HuH-7.5 (cell line): ENCODE data around the gene RBM39.
"Not testable (repeated sequence)": the region's sequence is repeated elsewhere in the genome, so short reads cannot be mapped to it uniquely, and the experiment has no call there.

Source experiments
- DNase-seq: peaks from one replicate; pipeline ENCODE4 v3.0.0; 2011; ENCODE audit warnings: low spot score

Gene RBM39

DNA sequence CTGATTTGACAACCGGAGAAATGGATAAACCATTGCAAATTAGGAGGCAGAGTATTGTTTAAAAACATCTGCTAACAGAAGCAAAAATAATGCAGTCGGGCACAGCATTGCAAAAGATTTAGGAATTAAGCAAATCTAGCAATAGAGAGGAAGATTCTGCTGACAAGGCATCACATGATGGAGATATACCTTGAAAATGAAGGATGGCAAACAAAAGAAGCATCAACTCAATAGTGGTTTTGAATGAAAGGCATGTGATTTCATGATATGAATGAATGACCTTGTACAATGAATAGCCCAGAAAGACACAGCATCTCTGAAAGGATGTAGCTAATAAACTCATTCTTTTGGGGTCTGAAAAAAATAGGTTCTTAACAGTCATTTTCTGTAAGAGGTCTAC is 8.6 kb upstream of the RBM39 start:
- DNase-seq, result no peak

DNA sequence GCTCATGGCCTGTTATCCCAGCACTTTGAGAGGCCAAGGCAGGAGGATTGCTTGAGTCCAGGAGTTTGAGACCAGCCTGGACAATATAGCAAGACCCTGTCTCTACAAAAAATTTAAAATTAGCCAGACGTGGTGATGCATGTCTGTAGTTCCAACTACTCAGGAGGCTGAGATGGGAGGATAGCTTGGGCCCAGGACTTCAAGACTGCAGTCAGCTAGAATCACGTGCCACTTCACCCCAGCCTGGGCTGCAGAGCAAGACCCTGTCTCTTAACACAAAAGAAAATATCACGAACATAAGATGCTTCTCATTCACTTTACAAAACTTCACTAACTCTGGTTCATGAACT is 2.4 kb upstream of the RBM39 start:
- DNase-seq, result not testable (repeated sequence)

DNA sequence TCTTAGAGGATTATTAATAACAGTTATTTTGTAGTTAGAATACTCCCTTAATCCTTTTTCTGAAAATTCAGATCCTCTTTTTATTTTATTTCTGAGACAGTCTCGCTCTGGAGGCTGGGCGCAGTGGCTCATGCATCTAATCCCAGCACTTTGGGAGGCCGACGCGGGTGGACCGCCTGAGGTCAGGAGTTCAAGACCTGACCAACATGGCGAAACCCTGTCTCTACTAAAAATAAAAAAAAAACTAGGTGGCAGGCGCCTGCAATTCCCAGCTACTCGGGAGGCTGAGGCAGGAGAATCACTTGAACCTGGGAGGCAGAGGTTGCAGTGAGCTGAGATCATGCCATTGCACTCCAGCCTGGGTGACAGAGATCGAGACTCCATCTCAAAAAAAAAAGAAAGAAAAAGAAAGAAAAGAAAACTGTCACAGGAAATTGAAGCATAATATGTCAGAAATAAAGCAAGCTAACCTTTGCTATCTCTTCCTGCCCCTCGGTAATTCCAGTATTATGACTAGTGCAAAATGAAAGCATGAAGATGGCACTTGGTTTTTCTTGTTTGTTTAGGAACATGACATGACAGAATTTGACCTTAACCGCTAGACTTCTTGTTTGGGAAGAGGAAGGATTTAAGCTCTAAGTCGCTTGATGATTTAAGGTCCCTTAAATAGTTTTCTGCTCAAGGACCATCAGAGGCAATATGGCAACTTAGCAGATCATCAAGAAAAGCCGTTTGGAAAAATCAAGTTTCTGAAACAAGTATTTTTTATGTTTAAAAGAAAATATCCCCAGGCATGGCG is 1.8 kb upstream of the RBM39 start:
- no peak for DNase-seq

DNA sequence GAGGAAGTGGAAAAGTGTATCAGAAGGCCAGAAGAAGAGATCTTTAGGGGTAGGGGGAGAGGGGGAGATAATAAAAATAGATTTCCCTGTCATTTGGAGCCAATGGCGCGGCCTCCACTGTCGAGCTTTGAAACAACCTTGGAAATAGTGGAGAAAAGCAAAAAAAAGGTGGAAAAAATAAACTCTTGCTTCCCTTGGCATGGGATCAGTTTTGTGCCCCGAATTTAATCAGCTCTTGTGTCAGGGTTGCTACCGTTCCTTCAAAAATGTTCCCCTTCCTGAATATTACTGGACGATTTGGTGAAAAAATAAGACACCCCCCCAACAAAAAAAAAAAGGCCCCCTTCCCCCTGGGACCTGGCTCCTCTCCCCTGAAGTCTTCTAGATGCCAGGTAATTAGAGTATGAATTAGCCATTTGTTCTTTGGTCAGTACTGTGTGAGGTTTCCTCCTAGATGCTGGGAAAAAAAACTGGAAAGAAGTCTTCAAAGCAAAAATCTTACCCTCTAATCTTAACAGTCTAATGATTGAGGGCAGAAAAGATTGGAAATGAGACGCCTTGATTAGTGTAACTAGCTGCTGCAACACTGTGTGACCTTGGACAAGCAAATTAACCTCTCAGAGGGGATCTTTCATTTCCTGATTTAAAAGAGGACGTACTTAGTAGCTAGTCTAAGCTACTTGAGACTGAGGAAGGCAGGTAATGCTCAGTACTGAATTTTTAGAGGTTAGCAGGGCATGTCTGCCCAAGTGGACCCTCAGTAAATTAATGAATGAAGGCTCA is 872 bp upstream of the RBM39 start:
- DNase-seq, result no peak

DNA sequence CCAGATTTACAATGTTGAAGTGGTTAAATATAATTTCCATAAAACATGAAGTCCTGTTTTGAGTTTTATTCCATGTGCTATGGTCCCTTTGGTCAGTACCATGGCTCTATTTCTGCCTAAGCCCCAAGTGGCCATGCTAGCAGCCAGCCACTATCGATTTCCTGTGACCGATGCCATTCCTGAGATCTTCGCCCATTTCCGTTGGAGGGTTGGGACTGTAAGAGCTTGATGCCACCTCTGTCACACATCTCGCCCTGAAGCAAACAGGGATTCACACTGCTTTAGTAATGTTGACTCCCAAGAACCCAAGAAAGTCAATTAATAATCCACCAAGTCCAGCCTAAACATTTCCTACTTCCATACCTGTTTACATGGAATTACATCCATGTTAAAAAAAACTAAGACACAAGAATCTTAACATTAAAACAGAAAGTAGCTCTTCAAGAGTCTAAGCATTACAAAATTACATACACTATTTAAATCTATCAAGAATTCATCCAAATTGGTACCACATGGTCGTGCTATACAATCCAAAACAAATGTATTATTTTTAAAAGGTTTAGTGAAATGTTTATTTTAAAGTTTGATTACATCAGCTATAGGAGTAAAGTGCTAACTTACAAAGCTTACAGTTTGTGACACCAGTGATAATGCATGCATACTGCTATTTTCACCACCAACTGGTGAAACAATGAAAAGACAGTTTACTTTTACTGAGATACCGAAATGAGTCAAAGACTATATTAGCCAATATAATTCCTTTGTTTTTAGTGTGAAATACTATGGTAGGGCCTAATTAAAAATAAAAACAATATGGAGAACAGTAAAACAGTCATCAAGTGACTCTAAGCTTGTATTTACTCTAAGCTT is 2.5 kb downstream of the RBM39 start:
- no peak for DNase-seq

DNA sequence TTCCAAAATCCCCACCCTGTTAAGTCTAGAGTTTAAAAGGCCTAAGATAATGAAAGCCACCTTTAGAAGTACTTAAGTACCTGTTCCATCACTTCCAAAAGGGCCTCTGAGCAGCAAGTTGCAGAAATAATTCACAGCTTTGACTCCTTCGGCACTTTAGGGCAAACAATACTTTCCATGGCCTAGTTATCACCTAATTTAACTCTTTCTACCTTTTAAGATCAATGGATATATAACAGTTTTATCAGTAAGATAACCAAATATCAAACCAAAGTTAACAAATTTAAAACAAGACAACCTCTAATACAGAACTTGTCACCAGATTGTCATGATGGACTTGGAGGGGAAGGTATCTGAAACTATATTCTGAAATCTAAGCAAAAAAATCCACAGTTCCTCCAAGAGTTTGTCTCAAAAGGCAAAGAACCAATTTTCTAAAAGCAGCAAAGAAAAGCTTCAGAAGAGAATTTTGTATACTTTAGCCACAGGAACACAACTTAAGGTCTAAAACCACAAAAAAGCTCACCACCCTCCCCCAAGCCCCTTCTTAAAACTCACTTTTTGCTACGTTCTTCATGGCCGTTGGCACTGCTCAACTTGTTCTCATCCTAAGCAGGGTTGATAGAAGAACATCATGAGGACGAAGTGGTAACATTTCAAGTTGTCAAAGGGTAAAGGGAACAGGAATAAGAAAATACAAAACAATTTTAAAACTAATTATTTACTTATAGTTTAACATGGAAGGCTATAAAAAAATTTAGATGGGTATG is 3.5 kb downstream of the RBM39 start:
- no peak for DNase-seq

DNA sequence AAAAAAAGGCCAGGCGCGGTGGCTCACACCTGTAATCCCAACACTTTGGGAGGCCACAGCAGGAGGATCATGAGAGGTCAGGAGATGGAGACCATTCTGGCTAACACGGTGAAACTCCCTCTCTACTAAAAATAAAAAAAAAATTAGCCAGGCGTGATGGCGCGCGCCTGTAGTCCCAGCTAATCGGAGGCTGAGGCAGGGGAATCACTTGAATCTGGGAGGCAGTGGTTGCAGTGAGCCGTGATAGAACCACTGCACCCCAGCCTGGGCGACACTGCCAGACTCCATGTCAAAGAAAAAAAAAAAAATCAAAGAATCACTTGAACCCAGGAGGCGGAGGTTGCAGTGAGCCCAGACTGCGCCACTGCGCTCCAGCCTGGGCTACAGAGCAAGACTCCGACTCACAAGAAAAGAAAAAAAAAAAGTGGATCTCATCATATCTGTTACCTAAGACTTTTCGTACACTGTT is 4.2 kb downstream of the RBM39 start:
- no peak for DNase-seq

DNA sequence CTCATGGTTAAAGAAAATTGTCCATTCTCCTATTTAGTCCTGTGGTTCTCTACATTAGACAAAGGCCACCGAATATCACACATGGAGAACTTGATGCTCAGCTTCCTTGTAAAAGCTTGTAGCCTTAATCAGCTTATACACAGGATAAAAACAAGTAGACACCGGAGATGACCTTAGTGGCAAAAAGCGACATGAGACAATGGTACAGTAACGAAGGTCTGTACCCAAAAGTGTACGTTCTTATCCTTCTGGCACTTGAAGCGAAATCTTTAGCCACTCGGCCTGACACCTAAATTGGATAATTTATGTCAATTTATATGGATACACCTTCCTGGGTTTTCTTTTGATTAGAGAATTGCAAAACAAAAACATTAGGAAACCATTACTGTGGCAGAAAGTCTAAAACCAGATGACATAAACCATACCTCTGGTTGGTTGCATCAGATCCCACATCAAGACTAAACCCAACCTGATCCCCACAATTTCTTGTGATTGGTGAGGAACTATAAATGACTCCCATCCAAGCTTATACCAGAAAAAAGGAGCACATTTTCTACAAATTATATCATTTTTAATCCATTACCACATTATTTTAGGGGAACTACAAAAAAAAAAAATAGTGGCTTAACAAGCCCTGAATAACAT is 6.1 kb downstream of the RBM39 start:
- DNase-seq, result no peak

DNA sequence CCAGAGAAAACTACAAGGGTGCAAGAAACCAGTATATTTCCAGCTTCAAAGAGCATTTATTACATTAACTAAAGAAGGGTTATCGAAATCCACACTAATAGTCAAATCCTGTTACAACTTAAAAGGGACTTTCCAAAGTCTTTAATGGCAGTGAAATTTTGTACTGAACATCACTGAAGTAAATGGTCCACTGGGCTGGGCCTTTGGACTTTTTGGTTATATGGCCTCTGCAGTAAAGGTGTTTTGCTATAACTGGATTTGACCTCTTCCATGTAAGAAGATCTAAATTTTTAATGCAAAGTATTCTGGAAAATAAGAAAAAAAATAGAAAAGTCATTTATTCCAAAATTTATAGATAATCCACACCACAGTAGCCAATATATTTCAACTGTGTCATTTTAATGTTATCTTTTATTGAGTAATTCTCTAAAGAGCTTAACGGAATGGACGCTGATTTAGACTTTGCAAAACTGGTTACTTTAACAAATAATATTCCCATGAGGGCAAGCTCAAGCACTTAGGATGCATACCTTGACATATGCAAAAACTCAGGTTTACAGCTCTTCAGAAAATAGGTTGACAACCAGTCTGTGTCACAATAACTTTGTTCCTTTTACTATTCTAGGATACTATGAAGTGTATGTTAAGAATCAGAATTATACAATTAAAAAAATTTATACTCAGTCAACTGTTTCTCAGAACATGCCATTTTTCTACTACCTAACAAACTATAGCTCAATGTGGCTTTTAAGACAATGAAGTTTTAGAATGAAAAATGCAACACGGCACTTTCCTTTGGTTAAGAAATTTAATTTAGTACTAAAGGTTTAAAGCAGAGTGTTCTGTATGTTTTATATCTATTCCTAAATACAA is 7.0 kb downstream of the RBM39 start:
- DNase-seq, result no peak

DNA sequence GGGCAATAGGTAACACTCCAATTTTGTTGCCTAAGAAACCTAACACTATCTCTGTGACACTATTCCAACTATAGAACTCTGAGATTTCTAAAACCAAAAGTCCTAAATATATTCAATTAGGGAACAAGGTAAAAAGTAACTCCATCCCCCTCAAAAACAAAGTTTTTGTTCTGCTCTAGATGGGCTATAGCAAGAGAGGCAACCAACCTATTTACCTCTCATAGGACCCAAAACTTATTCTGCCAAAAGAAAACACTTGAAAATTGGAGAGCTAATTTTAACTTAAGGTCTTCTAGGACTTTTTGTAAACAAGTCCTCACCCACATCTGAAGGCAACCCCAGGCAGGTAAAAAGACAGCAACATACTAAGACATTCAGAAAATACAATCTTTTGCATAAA is 7.7 kb downstream of the RBM39 start:
- DNase-seq, result no peak

DNA sequence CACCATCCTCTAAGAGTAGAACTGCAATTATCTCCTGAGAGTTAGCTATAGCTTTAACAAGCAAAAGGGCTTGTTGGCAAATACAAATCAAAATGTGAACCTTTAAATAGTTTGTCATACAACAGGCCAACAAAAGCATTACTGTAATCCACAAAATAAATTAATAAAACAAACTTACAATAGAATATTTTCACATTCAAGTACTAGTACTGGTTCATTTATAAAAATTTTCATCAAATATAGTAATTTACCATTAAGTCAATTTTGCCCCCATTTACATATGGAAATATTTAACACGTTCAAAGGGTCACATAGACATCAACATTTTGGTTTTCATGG is 9.4 kb downstream of the RBM39 start:
- no peak for DNase-seq

DNA sequence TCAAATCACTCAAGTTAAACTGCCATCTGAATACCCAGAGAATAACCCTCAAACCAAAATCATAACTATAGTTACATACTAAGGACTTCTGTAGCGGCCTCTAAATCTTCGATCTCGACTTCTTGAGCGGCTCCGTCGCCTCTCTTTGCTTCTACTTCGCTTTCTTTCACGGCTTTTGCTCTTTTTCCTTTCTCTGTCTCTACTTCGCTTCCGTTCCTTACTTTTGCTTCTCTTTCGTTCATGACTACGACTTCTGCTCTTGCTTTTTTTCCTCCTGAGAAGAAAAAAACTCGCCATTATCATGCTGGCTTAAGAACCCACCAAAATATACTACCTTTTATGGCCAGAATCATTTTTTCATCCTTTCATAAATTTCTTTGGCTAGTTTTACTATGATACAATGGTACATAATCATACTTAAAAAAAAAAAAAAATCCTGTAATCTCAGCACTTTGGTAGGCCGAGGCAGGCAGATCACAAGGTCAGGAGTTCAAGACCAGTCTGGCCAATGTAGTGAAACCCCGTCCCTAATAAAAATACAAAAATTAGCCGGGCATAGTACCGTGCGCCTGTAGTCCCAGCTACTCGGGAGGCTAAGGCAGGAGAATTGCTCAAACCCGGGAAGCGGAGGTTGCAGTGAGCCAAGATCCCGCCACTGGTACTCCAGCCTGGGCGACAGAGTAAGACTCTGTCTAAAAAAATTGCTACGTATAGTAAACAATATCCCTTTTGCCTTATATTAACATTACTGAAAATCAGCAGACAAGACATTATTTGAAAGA is 10.0 kb downstream of the RBM39 start:
- DNase-seq, result no peak

DNA sequence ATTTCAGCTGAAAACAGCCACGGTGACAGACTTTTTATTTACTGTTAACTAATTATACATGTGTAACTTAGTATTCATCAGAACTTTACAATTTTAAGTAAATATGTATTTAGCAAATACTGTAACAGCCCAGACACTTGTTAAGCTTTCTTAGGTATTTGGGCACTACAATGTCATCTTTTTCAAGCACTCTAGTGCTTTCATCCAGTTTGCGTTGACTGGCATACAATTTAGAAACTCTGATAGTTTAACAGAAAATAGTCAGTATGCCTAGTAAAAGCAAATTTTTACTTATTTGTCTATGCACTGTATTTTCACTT is 10.6 kb downstream of the RBM39 start:
- DNase-seq, result no peak

DNA sequence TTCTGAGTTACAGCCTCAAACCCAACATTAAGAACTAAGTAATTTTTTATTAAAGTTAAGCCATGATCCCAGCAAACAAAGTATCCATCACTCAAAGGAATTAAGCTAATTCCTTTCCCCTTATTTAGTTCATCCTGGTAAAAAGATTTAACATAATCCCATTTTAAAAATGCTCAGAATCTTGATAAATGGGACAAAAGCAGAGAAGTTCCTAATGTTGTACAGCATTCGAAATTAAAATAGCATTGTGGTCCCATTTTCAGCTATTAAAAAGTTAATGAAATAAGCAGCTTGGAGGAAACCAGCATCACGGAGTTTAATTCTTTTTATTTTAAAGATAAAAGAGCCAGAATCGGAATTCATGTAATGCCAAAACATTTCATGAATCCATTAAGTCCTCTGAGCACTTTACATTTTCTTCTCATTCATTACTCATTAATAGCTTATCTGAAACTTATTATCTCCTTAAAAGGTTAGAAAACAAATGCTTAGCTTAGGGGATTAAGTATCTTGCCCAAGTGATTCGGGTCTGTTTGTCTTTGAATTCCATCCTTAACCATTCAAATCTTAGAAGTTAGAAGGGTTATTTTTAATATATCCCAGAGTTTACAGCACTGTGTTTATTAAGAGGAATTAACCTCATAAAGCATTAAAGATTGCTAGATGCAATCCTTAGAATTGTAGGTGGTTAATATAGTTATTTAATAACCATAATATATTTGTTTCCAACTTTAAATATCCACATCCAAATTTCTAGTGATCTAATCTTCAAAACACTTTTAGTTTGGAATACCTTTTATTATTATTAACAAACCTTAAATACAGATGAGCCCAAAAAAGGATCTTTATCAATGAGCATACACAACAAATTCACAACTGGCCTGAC is 11.2 kb downstream of the RBM39 start:
- DNase-seq, result no peak

DNA sequence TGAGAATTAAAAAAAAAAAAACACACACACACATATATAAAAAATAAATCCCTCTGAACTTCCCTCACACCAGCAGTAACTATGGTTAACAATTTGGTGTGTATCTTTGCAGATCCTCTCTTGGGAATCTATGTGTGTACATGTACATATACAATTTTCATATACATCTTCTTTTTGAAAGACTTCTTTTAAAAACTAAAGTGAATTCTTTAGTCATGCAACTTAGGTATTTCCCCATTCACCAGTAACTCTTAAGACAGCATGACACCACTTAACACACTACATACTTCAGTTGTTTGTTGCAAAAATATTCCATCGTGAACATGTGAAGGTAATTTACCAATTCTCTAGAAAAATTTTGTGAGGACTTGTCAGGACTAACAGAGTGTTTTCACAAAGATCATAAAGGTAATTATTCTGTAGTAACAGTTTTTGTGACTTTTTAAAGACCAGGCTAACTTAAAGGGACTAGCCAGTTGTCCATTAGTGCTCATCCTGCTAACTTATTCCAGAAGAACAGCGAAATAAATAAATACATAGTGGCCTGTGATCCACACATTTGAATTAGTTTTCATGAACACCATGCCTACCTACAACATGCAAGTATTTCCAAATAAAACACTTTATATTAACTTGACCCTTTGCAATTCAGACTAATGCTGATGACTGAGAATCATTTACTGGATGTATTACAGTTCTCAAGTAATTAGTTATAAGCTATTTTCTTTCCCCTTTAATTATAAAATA is 12.1 kb downstream of the RBM39 start:
- no peak for DNase-seq

DNA sequence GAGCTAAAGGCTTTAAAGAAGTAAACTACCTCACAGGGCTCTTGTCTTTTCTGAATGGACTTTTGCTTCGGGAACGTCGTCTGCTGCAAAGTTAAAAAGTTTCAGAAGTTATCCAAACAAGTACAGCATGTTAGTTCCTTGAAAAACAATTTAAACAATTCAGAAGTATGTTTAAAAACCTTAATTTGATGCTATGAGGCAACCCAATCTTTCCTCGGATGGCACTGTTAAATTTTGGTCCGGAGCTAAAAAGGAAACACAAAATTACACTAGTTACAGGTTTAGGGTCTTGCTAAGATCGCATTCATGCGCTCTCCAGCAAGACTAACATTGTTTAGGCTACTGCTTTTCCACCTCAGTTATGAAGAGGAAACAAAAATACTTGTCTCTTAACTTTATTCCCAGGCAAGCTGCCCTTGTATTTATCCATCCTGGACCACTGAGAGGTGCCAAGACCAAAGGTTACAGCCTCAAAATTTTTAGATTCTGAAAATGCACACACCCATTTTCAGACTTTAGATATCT is 12.7 kb downstream of the RBM39 start:
- DNase-seq, result no peak

DNA sequence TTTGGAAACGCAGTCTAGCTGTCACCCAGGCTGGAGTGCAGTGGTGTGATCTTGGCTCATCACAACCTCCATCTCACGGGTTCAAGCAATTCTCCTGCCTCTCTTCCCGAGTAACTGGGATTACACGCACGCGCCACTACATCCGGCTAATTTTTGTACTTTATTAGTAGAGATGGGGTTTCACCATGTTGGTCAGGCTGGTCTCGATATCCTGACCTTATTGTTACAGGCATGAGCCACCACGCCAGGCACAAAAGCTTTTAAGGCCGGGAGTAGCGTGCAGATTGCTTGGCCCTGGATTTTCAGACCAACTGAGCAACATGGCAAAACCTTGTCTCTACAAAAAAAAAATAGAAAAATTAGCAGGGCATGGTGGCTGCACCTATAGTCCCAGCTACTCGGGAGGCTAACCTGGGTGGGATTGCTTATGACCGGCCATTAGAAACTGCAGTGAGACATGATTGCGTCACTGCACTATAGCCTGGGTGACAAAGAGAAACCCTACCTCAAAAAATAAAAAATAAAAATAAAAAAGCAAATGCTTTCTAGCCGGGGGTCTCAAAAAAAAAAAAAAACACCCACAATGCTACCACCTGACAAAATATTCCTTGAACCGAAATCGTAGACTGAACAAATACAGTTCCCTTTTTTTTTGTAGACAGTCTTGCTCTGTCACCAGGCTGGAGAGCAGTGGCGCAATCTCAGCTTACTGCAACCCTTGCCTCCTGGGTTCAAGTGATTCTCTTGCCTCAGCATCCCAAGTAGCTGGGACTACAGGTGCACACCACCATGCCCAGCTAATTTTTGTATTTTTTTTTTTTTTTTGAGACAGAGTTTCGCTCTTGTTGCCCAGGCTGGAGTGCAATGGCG is 15.0 kb downstream of the RBM39 start:
- DNase-seq, result no peak
